ENCODE data around the gene PLEKHA1. TPM values are rescaled to one million over a fixed set of nuclear protein-coding genes. Genes with fewer than 3 reads are reported as not detected.

PLEKHA1 gene
- total and polyA plus RNA-seq, 2 donors (not counting 1 experiment from before 2014, with no cell fraction given): 9.0 to 34.0 TPM

DNA sequence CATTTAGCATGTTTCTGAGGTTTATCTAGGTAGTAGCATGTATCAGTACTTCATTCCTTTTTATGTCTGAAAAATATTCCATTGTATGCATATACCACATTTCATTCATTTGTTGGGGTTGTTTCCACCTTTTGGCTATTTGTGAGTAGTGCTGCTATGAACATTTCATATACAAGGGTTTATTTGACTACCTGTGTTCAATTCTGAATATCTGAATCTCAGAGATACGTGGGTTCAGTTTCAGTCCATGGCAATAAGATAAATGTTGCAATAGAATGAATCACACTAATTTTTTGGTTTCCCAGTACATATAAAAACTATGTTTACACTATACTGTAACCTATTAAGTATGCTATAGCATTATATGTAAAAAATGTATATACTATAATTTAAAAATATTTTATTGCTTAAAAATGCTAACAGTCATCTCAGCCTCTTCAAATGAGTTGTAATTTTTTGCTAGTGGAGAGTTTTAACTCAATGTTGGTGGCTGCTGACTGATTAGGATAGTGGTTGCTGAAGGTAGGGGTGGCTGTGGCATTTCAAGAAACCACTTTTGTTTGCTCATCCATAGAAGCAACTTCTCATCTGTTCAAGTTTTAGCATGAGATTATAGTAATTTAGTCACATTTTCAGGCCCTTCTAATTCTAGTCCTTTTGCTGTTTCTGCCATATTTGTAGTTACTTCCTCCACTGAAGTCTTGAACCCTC is 13.9 kb downstream of the PLEKHA1 start:
- Histone ChIP-seq H3K36me3 (replicated peaks in 1 of 2; ENCODE audit: control extremely low read depth in 1 of 2, control insufficient read depth in 1 of 2, extremely low read depth in 1 of 2, insufficient read depth in 2 of 2, low read length in 1 of 2) (peaks cover 0 to 2% of the 10 kb centered on the region in 2 experiments), H3K27ac (ENCODE audit: low read length in 2 of 2) (no peak overlapping the region), H3K4me1 (ENCODE audit: control insufficient read depth in 2 of 2, insufficient read depth in 2 of 2, low read length in 2 of 2) (peaks cover 10 to 31% of the 10 kb centered on the region in 2 donors), H3K79me2 (ENCODE audit: control insufficient read depth, insufficient read depth, low read length) (peaks cover 72% of the 10 kb centered on the region), H4K20me1 (ENCODE audit: control insufficient read depth, insufficient read depth, low read length, poor library complexity, severe bottlenecking) (peaks cover 58% of the 10 kb centered on the region), H3K4me2 (replicated peaks; ENCODE audit: low read depth, low read length, poor library complexity, severe bottlenecking) (no peak overlapping the region), H2AFZ (ENCODE audit: insufficient read depth, low read depth, low read length, poor library complexity, severe bottlenecking) (no peak overlapping the region), H3K4me3 (ENCODE audit: control extremely low read depth in 1 of 5, extremely low read depth in 1 of 5, insufficient read depth in 1 of 5, low read depth in 2 of 5, low read length in 4 of 5) (no peak overlapping the region), H3K27me3 (replicated peaks in 1 of 4; ENCODE audit: control extremely low read depth in 1 of 4, control insufficient read depth in 3 of 4, insufficient read depth in 4 of 4, low read length in 3 of 4) (no peaks in the 10 kb centered on the region), H3K9me3 (ENCODE audit: control extremely low read depth in 1 of 3, control insufficient read depth in 2 of 3, insufficient read depth in 1 of 3, low read length in 2 of 3) (no peaks in the 10 kb centered on the region), H3K9ac (ENCODE audit: low read length) (no peak overlapping the region)
- DNase-seq (no peak), ATAC-seq (ENCODE audit: low read depth) (no peak)
- H3K27ac Mint-ChIP-seq: no peak overlapping the region
- no peak overlapping the region for H3K4me3 Mint-ChIP-seq
- no CpG with 5 or more reads among the region's 1 CpG for WGBS (ENCODE audit: insufficient coverage)
- POLR2A ChIA-PET: no interaction called here
- peaks cover 51% of the 10 kb centered on the region for H3K4me1 Mint-ChIP-seq
- H3K27me3 Mint-ChIP-seq: no peaks in the 10 kb centered on the region
- no peak for TF ChIP-seq EZH2 (IDR thresholded peaks at IDR 0.05; ENCODE audit: borderline replicate concordance, insufficient read depth, low read depth, low read length, poor library complexity, severe bottlenecking)
- TF ChIP-seq, protein P1, sequence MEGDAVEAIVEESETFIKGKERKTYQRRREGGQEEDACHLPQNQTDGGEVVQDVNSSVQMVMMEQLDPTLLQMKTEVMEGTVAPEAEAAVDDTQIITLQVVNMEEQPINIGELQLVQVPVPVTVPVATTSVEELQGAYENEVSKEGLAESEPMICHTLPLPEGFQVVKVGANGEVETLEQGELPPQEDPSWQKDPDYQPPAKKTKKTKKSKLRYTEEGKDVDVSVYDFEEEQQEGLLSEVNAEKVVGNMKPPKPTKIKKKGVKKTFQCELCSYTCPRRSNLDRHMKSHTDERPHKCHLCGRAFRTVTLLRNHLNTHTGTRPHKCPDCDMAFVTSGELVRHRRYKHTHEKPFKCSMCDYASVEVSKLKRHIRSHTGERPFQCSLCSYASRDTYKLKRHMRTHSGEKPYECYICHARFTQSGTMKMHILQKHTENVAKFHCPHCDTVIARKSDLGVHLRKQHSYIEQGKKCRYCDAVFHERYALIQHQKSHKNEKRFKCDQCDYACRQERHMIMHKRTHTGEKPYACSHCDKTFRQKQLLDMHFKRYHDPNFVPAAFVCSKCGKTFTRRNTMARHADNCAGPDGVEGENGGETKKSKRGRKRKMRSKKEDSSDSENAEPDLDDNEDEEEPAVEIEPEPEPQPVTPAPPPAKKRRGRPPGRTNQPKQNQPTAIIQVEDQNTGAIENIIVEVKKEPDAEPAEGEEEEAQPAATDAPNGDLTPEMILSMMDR (IDR thresholded peaks at IDR 0.05): no peak
- intact Hi-C loops (cut with micrococcal nuclease): no loop called here
- CTCF ChIA-PET: interaction anchor here (3.1 kb wide), 1 partner anchor 47 kb away, joined by 11 read pairs; no protein-coding TSS in a partner anchor
- no peaks in the 10 kb centered on the region for H3K9me3 Mint-ChIP-seq (ENCODE audit: insufficient read depth)

DNA sequence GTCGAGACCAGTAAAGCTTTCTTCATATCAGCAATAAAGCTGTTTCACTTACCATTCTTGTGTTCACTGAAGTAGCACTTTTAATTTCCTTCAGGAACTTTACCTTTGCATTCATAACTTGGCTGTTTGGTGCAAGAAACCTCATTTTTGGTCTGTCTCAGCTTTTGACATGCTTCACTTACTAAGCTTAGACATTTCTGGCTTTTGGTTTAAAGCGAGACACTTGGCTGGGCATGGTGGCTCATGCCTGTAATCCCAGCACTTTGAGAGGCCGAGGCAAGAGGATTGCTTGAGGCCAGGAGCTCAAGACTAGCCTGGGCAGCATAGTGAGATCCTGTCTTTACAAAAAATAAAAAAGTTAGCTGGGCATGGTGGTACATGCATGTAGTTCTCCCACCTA is 15.8 kb downstream of the PLEKHA1 start:
- H3K4me2 ChIP-seq (replicated peaks; ENCODE audit: low read depth, low read length, poor library complexity, severe bottlenecking): peak overlapping the region; percentile 33
- Mint-ChIP-seq H3K27ac (no peak overlapping the region), H3K27me3 (no peaks in the 10 kb centered on the region), H3K9me3 (ENCODE audit: insufficient read depth) (no peaks in the 10 kb centered on the region), H3K4me3 (peak overlapping the region; percentile 42), H3K4me1 (peaks cover 49% of the 10 kb centered on the region)
- CTCF ChIA-PET: interaction anchor here (3.1 kb wide), 1 partner anchor 45 kb away, joined by 11 read pairs; no protein-coding TSS in a partner anchor
- peaks cover 10 to 31% of the 10 kb centered on the region in 2 donors for H3K4me1 ChIP-seq (ENCODE audit: control insufficient read depth in 2 of 2, insufficient read depth in 2 of 2, low read length in 2 of 2)
- H3K9me3 ChIP-seq (ENCODE audit: control extremely low read depth in 1 of 3, control insufficient read depth in 2 of 3, insufficient read depth in 1 of 3, low read length in 2 of 3): no peaks in the 10 kb centered on the region
- peaks cover 2 to 10% of the 10 kb centered on the region in 2 experiments for H3K36me3 ChIP-seq (replicated peaks in 1 of 2; ENCODE audit: control extremely low read depth in 1 of 2, control insufficient read depth in 1 of 2, extremely low read depth in 1 of 2, insufficient read depth in 2 of 2, low read length in 1 of 2)
- peaks cover 59% of the 10 kb centered on the region for H4K20me1 ChIP-seq (ENCODE audit: control insufficient read depth, insufficient read depth, low read length, poor library complexity, severe bottlenecking)
- H3K27ac ChIP-seq (ENCODE audit: low read length in 2 of 2): peak overlapping the region in 1 of 2 donors; percentile 26
- POLR2A ChIA-PET: no interaction called here
- H3K9ac ChIP-seq (ENCODE audit: low read length): no peak overlapping the region
- DNase-seq (no peak), ATAC-seq (ENCODE audit: low read depth) (no peak)
- WGBS (ENCODE audit: insufficient coverage): 71% methylated on average over 1 of the region's 3 CpGs
- H3K27me3 ChIP-seq (replicated peaks in 1 of 4; ENCODE audit: control extremely low read depth in 1 of 4, control insufficient read depth in 3 of 4, insufficient read depth in 4 of 4, low read length in 3 of 4): no peaks in the 10 kb centered on the region
- H2AFZ ChIP-seq (ENCODE audit: insufficient read depth, low read depth, low read length, poor library complexity, severe bottlenecking): no peak overlapping the region
- intact Hi-C loops (cut with micrococcal nuclease): no loop called here
- H3K79me2 ChIP-seq (ENCODE audit: control insufficient read depth, insufficient read depth, low read length): peaks cover 55% of the 10 kb centered on the region
- no peak for TF ChIP-seq EZH2 (IDR thresholded peaks at IDR 0.05; ENCODE audit: borderline replicate concordance, insufficient read depth, low read depth, low read length, poor library complexity, severe bottlenecking)
- TF ChIP-seq, protein P1 (IDR thresholded peaks at IDR 0.05): no peak
- no peak overlapping the region for H3K4me3 ChIP-seq (ENCODE audit: control extremely low read depth in 1 of 5, extremely low read depth in 1 of 5, insufficient read depth in 1 of 5, low read depth in 2 of 5, low read length in 4 of 5)

All from B cell (primary cell).